SU-DHL-6 (cell line): ENCODE results near the gene MORC1.

Experiments used
- H2AFZ ChIP-seq: fragments of 200-600 bp; sonication (generic); 2 replicates; pipeline ENCODE4 v1.6.1; 2014; ENCODE audit warnings: low read depth, mild to moderate bottlenecking, moderate library complexity, mixed read lengths, antibody characterized with exemption, low read length; ENCODE audit not compliant: severe bottlenecking
- H3F3A ChIP-seq: fragments of 200-600 bp; shearing (Covaris generic); 2 replicates; pipeline ENCODE4 v1.6.0; 2016; ENCODE audit warnings: antibody characterized with exemption, mild to moderate bottlenecking; ENCODE audit not compliant: insufficient read depth
- H3K27ac ChIP-seq: fragments of 200-600 bp; sonication (generic); 2 replicates; pipeline ENCODE4 v1.5.1; 2016; ENCODE audit warnings: low read depth, mild to moderate bottlenecking, low read length, moderate library complexity, mixed read lengths
- H3K27me3 ChIP-seq: fragments of 200-600 bp; sonication (generic), shearing (Covaris generic); 2 replicates; pipeline ENCODE4 v1.6.0; 2014; ENCODE audit warnings: mild to moderate bottlenecking, low read length
- H3K36me3 ChIP-seq: fragments of 200-600 bp; sonication (generic); 2 replicates; pipeline ENCODE4 v1.6.1; 2014; ENCODE audit warnings: mild to moderate bottlenecking, low read length, mixed read lengths
- H3K4me2 ChIP-seq: fragments of 300-600, 200-600 bp; shearing (Covaris generic), sonication (generic); 2 replicates; pipeline ENCODE4 v1.6.0; 2014; ENCODE audit warnings: low read length, low read depth, mild to moderate bottlenecking; ENCODE audit not compliant: poor library complexity, severe bottlenecking
- H3K4me3 ChIP-seq: fragments of 200-600 bp; sonication (generic); 2 replicates; pipeline ENCODE4 v1.5.1; 2014; ENCODE audit warnings: antibody characterized with exemption, low read length, mild to moderate bottlenecking, mixed read lengths; ENCODE audit not compliant: insufficient read depth, poor library complexity, severe bottlenecking
- H3K79me2 ChIP-seq: fragments of 200-600 bp; sonication (generic); 2 replicates; pipeline ENCODE4 v1.6.1; 2014; ENCODE audit warnings: mild to moderate bottlenecking, low read length, moderate library complexity; ENCODE audit not compliant: insufficient read depth
- H3K9ac ChIP-seq: fragments of 200-600 bp; sonication (generic); 2 replicates; pipeline ENCODE4 v1.7.0; 2014; ENCODE audit warnings: mild to moderate bottlenecking, low read length
- H3K9me2 ChIP-seq: fragments of 200-600 bp; sonication (generic); replicated peaks from 2 replicates; pipeline ENCODE4 v1.6.1; 2014; ENCODE audit warnings: low read length; ENCODE audit not compliant: insufficient read depth
- H3K9me3 ChIP-seq: fragments of 200-600 bp; sonication (generic); 2 replicates; pipeline ENCODE4 v1.6.1; 2014; ENCODE audit warnings: low read length, mixed read lengths; ENCODE audit not compliant: insufficient read depth
- H4K20me1 ChIP-seq: fragments of 200-600 bp; sonication (generic); 2 replicates; pipeline ENCODE4 v1.6.1; 2014; ENCODE audit warnings: low read depth, mild to moderate bottlenecking, antibody characterized with exemption, low read length, moderate library complexity, mixed read lengths
- CTCF ChIP-seq: fragments of 200-600 bp; sonication (generic); IDR thresholded peaks from one replicate; pipeline ENCODE4 v1.5.1; 2017; ENCODE audit warnings: antibody characterized with exemption, mild to moderate bottlenecking, low read length, moderate library complexity; ENCODE audit not compliant: insufficient read depth, poor library complexity, severe bottlenecking
- EZH2phosphoT487 ChIP-seq: fragments of 200-600 bp; sonication (generic), shearing (Covaris generic); conservative IDR thresholded peaks from 2 replicates; pipeline ENCODE4 v1.6.1; 2018; ENCODE audit warnings: mild to moderate bottlenecking, antibody characterized with exemption, low read length, moderate library complexity, mixed read lengths

The MORC1 gene

GRCh38 chr3:109072194-109072593 is 45.7 kb downstream of the MORC1 start:
- Histone ChIP-seq H3K4me3 (no peak overlapping the region), H4K20me1 (no peaks in the 10 kb centered on the region), H3K27ac (no peak overlapping the region), H3K4me2 (no peak overlapping the region), H2AFZ (no peak overlapping the region), H3K36me3 (no peaks in the 10 kb centered on the region), H3K9me2 (no peaks in the 10 kb centered on the region), H3K9me3 (no peaks in the 10 kb centered on the region), H3K9ac (no peak overlapping the region), H3K27me3 (no peaks in the 10 kb centered on the region), H3F3A (no peaks in the 10 kb centered on the region), H3K79me2 (no peaks in the 10 kb centered on the region)
- TF ChIP-seq EZH2phosphoT487 (no peak), CTCF (no peak)

- H3K4me2 ChIP-seq, result no peak overlapping the region
- H3K9me2 ChIP-seq, result no peaks in the 10 kb centered on the region
- no peak overlapping the region for H3K4me3 ChIP-seq
- no peak overlapping the region for H2AFZ ChIP-seq
- no peaks in the 10 kb centered on the region for H3K27me3 ChIP-seq
- no peak overlapping the region for H3K27ac ChIP-seq
- no peaks in the 10 kb centered on the region for H3K36me3 ChIP-seq
- H3K9ac ChIP-seq, result no peak overlapping the region
- H3K9me3 ChIP-seq, result no peaks in the 10 kb centered on the region
- H3F3A ChIP-seq, result no peaks in the 10 kb centered on the region
- H3K79me2 ChIP-seq, result no peaks in the 10 kb centered on the region
- H4K20me1 ChIP-seq, result no peaks in the 10 kb centered on the region
- TF ChIP-seq EZH2phosphoT487 (no peak), CTCF (no peak)
Observed at GRCh38 chr3:109071350-109072142, 46.4 kb downstream of the MORC1 start.

GRCh38 chr3:109070211-109070610 is 47.7 kb downstream of the MORC1 start:
- no peak overlapping the region for H2AFZ ChIP-seq
- no peak overlapping the region for H3K27ac ChIP-seq
- H3K4me2 ChIP-seq, result no peak overlapping the region

More at GRCh38 chr3:109070211-109070610, 47.7 kb downstream of the MORC1 start:
- Histone ChIP-seq H3K79me2 (no peaks in the 10 kb centered on the region), H3K9me2 (no peaks in the 10 kb centered on the region), H3K9me3 (no peaks in the 10 kb centered on the region), H3K4me3 (no peak overlapping the region), H4K20me1 (no peaks in the 10 kb centered on the region), H3F3A (no peaks in the 10 kb centered on the region), H3K36me3 (no peaks in the 10 kb centered on the region), H3K9ac (no peak overlapping the region), H3K27me3 (no peaks in the 10 kb centered on the region)
- TF ChIP-seq CTCF (no peak), EZH2phosphoT487 (no peak)
